Astrocyte of the cerebellum (primary cell): ENCODE measurements around the gene MKRN2.
"Not testable (repeated sequence)": the region's sequence is repeated elsewhere in the genome, so short reads cannot be mapped to it uniquely, and the experiment has no call there.

Experiments
- DNase-seq: peaks from one replicate; pipeline ENCODE4 v3.0.0-alpha.2; 2011; ENCODE audit warnings: low read depth
- H3K4me3 ChIP-seq: 2 replicates; pipeline ENCODE4 v1.5.1; 2011; ENCODE audit warnings: mild to moderate bottlenecking, low read depth, low read length, moderate library complexity
- CTCF ChIP-seq: IDR thresholded peaks from 2 replicates; pipeline ENCODE4 v1.5.1; 2012; ENCODE audit warnings: low read length, low read depth, moderate library complexity, mild to moderate bottlenecking; ENCODE audit errors: missing control alignments
- in situ Hi-C: cut with HindIII; loops from 2 replicates; pipeline ENCODE4 v1.10.0; 2017; ENCODE audit warnings: low sequenced_read_pairs

Gene MKRN2

DNA sequence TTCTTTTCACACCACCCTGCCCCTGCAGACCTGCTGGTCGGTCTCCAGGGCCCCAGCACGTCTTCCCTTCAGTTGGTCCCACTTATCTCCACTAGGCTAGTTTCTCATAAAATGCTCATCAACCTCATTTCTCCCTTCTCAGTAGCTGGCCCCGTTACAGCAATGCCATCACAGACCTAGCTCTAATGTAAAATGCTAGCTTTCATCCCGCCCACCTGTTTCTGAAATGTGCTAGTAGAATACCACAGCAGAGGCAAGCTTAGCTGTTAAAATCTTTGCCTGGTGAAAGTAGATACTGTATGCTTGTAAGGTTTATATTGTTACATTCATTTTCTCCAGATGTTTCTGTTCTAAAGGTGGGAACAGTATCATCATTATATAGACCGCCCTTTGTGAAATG, 24.7 kb upstream of the MKRN2 start:
- TF ChIP-seq CTCF, result no peak
- in situ Hi-C loops, result no loop called here
- DNase-seq, result no peak
- no peak overlapping the region for H3K4me3 ChIP-seq

DNA sequence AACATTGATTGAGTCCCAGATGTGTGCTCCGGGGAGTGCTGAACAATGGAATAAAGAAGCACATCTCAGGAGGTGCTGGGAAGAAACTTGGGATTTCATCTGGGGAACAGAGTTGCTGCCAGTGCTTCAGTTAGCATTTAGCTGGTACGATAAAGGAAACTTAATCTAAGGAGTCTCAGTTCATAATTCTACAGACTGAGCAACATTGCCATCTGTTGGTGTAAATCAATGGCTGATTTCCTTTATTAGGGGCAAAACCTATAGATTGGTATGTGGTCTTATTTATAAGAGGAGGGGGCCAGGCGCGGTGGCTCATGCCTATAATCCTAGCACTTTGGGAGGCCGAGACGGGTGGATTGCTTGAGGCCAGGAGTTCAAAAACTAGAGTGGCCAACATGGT, 20.5 kb upstream of the MKRN2 start:
- DNase-seq, result no peak
- peak; percentile 42 for TF ChIP-seq CTCF
- H3K4me3 ChIP-seq, result no peak overlapping the region
- in situ Hi-C loops, result no loop called here

DNA sequence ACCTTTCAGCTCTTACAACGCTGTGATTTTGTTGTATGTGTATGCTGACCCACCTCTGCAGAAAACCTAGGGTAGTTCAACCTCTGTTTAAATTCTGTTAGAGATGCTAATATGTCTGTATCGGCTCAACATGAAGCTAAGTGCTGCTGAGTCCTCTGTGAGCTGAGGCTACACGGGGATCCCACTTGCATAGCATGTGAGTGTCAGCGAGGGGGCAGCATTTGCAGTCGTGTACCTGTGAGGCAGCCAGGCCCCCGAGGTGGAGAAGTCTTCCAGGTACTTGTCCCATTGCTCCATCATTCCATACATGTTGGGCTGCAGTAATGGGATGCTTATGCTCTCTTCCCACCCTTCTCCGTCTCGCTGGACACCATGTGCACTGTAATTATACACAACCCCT, 15.3 kb upstream of the MKRN2 start:
- no peak overlapping the region for H3K4me3 ChIP-seq
- no peak for DNase-seq
- in situ Hi-C loops, result no loop called here
- peak; percentile 30 for TF ChIP-seq CTCF

DNA sequence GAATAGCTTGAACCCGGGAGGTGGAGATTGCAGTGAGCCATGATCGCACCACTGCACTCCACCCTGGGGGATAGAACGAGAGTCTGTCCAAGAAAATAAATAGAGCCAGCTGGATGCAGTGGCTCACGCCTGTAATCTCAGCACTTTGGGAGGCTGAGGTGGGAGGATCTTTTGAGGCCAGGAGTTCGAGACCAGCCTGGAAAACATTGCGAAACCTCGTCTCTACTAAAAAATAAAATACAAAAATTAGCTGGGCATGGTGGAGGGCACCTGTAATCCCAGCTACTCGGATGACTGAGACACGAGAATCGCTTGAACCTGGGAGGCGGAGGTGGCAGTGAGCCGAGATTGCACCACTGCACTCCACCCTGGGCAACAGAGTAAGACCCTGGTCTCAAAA, 13.4 kb upstream of the MKRN2 start:
- H3K4me3 ChIP-seq, in situ Hi-C loops, DNase-seq: not testable (repeated sequence)

DNA sequence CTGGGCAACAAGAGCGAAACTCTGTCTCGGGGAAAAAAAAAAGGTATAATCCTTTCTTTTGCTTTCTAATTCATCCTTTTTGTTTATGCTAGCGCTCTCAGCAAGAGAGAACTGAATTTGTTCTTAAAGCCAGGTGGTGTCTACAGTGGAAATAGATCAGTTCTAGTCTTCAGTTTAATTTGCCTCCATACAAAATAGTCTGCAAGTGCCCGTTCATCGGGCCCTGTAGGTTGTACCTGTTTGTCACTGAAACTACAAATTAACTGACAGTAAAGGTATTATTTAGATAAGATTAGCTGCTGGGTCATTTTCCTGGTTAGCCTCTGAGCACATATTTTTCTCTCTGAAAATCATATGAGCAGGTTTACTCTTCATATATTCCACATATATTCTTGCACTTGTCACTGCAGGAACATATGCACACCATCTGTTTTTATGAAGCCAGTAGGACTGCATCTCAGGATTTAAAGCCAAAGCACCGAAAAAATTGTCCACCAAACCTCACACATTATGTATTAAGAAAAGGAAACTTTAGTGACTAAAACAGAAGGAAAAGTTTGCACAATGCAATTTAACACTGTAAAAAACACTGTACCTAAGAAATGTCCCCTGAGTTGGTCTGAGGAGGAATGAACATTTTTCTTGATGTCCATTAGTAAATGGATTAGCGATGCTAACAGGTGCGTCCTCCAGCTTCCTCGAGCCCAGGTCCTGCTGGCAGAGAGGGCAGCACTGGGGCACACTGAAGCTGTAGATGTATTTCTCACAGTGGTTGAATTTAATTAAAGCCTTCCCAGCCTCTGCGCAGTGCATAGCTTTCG, 12.0 kb upstream of the MKRN2 start:
- in situ Hi-C loops, result no loop called here
- no peak for DNase-seq
- H3K4me3 ChIP-seq, result no peak overlapping the region
- no peak for TF ChIP-seq CTCF

DNA sequence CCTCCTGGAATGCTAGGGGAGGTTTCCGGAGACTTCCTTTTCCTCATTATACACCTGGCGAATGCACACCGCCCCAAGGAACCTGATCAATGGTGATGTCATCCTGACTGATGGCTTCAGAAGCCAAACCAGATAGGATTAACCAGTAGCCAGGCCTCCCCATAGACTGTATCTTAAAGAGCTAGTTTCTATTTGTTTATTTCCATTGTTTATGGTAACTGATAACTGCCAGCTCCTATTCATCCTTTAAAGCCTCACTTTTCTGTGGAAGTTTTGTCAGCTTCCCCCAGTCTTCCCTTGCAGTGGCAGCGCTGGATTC, 11.5 kb upstream of the MKRN2 start, which contains the start of gene MKRN2OS:
TSS of gene MKRN2OS (minus strand) at position 27 of the 319 bp plus-strand sequence. CDS start 35 bp downstream, outside the sequence.
- in situ Hi-C loops, result no loop called here
- no peak within 1 kb of the TSS for H3K4me3 ChIP-seq
- TF ChIP-seq CTCF, result no peak
- no peak for DNase-seq

DNA sequence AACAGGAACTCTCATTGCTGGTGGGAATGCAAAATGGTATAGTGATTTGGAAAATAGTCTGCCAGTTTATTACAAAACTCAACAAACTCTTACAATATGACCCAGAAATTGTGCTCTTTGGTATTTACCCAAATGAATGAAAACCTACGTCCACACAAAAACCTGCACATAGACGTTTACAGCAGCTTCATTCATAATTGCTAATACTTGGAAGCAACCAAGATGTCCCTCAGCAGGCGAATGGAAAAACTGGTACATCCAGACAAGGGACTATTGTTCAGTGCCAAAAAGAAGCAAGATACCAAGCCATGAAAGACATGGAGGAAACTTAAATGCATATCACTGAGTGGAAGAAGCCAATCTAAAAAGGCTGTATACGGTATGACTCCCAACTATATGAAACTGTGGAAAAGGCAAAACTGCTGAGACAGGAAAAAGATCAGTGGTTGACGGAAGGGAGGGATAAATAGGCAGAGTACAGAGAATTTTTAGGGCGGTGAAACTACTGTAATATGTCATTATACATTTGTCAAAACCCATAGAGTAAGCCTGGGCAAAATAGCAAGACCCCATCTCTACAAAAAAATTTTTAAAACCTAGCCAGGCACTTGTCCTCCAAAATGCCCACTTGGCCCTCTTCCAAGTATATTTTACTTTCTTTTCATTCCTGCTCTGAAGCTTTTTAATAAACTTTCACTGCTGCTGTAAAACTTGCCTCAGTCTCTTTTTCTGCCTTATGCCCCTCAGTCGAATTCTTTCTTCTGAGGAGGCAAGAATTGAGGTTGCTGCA, 6.7 kb upstream of the MKRN2 start:
- in situ Hi-C loops, result no loop called here
- no peak for DNase-seq
- no peak overlapping the region for H3K4me3 ChIP-seq
- TF ChIP-seq CTCF, result no peak
